HG03196 (cell line): Measurements from ENCODE around the gene BCAR1.
"Not testable (repeated sequence)": the region's sequence is repeated elsewhere in the genome, so short reads cannot be mapped to it uniquely, and the experiment has no call there.

Source experiments
- ATAC-seq: cut with Tn5 transposase; IDR thresholded peaks from one replicate; pipeline ENCODE4 v1.9.1; 2021; ENCODE audit not compliant: unreplicated experiment

The BCAR1 gene

DNA sequence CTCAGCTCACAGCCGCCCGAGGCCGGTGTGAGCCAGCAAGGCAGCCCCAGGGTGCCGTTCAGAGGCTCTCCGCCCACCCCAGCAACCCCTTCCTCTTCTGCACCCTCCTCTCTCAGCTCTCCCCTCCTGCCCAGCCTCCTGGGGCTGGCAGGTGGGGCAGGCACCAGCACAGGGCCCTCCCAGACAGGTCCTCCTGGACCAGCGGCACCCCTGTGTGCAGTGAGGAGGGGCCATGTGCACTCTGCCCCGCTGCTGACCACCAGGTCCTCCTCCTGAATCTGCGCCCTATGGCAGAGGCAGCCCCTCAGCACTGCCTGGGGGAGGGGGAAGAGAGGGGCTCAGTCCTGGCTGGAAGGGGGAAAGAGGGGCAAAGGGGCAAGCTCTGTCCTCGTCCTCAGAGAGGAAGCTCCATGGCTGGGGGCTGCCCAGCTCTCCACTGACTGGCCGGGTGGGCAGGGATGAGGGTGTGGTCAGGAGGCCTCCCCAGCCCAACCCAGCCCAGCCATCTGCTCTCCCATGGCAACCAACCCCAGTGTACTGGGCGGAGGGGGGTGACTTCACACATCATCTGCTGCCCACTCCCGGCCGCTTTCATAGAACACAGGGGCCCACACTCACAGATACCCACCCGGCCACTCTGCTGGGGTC, 5.4 kb upstream of the BCAR1 start:
- no peak for ATAC-seq

DNA sequence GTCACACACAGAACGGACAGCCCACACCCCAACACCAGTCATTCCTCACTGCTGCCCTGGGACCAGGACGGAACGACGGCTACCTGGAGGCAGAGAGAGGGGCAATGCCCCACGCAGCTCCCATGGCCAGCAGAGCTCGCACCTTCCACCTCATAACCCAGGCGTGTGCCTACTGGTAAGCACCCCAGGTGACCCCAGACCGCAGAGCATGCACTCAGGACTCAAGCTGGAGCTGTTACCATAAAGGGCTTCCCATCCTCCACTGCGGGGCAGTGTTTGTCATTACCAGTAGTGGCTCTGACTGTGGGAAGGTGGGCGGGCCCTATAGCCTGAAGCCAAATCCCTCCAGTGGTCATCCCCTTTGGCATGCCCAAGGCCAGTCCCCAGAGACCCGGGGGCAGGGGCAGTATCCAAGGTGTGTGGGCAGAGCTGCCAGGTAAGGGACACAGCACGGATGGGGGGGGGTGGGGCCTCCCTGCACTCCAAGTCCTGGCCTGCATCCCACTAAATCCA, 4.7 kb upstream of the BCAR1 start:
- no peak for ATAC-seq

DNA sequence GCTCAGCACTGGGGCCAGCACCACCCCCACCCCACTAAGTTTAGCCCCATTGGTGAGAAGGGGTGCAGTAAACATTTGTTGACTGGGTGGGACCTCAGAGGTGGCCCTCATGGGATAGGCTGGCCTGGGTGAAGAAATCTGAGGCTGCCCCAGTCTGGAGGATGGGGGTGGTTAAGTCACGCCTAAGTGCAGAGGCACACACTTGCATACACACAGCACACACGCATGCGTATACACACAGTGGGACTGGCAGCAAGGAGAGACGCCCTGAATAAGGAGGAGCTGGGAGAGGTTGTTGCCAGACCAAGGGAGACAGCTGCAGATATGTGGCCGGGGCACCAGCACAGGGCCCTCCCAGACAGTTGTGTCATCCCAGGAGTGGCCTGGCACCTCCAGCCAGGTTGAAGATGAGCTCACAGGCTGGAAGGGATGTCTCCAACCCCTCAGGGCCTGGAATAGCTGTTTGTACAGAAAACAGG, 3.0 kb upstream of the BCAR1 start:
- ATAC-seq: no peak

DNA sequence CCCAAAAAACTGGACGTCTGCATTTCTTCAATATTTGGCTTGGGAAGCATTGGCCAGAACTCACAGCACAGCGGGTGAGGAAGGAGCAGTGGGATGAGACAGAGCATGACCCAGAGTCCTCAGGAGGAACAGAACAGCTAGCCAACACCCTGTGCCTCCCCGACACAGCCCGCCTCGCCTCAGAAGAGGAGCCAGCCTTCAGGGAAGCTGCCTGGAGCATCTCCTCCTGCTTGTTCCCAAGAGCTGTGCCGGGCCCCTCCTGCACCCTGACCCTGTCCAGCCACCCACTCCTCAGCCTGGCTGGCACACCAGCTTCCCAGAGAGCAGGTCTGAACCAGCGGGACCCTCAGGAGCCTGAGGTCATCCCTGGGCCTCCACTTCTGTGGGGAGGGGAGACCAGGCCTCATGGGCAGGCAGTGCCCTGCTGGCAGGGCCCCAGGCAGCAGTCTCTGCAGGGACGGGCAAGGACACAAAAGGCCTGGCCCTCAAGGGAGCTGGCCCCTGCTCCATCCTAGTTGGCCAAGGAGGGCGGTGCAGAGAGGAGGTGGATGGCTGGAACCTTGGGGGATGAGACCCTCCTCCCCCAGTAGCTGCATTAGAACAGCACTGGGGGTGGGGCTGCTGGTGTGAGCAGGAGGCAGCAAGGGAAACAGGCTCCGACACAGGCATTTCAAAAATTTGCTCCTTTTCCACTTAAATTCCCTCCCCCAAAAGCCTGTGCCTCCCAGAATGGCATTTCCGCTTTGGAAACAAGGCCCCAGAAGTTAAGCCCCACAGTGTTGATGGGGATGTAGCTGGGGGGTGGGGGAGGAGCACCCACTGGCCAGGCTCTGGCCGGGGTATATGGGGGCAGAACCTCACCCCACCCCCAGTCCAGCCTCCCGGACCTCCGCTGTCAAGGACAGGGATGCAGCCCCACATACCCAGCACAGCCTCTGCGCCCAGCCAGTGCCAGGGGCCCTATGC, 1.8 kb upstream of the BCAR1 start:
- no peak for ATAC-seq

GRCh38 chr16:75252049-75252864, 833 bp upstream of the BCAR1 start:
- no peak for ATAC-seq

- ATAC-seq: no peak
Measured at GRCh38 chr16:75250809-75251279, 580 bp downstream of the BCAR1 start.

DNA sequence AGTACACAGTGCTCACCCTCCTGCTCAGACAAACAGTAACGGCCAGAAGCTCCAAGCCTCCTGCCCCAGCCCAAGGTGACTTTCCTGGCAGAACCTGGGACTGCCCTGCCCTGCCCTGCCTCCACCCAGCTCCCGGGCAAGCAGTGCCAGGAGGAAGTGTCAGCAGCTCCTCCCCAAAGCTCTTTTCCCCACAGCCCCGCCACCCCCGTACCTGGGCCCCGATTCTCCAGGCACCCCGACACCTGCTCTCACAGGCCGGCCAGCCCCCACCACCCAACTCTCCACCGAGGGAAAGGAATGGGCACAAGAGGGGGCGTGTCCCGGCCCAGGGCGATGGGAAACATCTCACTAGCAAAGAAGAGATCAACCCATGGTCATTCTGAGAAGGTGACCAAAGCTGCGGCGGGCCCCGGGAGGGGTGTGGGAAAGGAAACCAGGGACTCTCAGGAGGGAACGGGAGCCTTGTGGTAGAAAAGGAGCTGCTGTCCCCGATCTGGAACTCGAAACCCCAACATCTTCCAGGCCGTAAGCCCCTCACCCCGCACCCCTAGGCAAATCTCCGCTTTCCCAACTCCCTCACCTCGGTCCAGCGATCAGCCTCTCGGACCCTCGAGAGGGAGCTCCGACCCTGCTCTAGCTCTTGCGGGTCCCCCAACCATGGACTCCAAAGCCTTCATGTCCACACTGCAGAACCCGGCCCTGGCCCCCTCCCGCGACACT, 1.2 kb downstream of the BCAR1 start:
- ATAC-seq: no peak

DNA sequence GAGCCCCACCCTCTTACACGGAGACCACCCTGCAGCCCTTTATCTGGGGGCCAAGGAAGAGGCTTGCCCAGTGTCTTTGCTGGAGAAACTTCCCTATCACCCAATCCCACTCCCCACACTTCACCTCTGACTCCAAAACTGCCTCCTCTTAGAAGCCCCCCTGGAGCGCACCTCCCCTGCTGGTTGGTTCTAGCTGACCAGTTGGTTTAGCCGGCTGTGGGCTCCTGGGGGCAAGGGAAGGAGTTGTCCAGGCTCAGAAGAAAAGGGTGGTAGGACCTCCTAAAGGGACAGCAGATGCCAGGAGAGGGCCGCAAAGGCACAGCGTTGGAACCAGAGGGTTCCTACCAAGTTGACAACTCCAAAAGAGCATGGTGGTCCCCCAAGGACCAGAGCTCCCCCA, 2.0 kb downstream of the BCAR1 start:
- no peak for ATAC-seq

GRCh38 chr16:75248536-75249380, 2.7 kb downstream of the BCAR1 start:
- ATAC-seq: no peak

DNA sequence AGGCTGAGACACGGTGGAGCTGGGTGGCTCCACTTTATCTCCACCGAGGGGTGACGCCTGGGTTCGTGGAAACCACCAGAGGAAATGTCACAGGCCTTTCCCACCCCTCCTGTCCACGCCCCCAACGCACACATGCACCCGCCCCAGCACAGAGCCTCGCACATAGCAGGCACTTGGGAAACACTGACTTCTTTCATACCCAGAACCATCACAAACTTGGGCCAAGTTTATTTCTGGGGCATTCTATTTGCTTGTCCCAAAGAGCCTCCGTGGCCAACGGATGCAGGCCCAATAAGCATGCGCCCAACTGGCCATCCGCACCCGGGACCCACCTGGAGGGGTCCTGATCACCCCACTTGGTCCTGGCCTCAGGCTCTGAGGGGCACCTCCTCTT, 3.3 kb downstream of the BCAR1 start:
- ATAC-seq: no peak

DNA sequence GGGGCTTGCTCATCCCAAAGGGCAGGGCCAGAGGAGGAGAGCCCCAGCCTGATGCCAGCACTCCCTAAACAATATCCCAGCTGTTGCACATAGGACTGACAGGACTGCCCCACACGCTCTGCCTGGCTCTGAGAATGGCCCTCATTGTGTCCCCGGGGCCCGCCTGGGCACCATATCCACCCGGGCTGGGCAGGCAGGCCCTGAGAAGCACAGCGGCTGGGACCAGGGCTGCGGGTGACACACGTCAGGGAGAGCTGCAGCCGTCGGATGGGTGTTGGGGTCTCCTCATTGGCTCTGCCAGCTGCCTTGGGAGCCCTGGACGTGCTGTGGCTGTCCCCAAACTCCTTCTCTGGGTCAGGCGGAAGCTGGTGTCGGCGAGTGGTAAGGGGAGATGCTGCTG, 4.2 kb downstream of the BCAR1 start:
- no peak for ATAC-seq

DNA sequence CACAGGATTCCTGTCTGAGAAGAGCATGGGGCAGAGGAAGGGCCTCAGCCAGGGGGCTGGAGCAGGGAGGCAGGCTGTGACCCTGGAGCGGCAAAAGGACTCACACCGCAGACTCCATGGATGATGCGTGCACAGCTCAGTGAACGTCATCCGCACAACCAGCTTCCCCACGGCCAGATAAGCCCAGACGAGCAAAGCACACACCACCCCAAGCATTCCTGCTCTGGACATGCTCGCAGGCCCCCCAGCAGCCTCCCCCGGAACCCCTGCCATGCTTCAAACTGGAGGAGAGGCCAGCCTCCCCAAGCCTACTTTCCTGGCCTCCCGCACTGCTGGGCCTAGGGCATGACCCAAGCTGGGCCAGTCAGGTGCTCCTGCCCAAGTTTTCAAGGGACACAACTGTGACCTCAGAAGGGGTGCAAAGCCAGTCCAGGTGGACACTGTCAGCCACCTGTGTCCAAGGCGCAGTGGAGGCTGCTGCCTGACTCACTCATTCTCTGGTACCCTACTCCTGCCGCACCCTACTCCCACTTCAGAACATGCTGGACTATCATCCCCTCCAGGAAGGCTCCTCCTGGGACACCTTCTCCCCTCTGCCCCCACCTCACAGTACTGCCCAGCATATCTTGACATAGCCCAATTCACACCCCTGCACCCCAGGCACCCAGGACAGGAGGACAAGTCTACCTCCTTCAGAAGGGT, 4.8 kb downstream of the BCAR1 start:
- ATAC-seq: no peak

DNA sequence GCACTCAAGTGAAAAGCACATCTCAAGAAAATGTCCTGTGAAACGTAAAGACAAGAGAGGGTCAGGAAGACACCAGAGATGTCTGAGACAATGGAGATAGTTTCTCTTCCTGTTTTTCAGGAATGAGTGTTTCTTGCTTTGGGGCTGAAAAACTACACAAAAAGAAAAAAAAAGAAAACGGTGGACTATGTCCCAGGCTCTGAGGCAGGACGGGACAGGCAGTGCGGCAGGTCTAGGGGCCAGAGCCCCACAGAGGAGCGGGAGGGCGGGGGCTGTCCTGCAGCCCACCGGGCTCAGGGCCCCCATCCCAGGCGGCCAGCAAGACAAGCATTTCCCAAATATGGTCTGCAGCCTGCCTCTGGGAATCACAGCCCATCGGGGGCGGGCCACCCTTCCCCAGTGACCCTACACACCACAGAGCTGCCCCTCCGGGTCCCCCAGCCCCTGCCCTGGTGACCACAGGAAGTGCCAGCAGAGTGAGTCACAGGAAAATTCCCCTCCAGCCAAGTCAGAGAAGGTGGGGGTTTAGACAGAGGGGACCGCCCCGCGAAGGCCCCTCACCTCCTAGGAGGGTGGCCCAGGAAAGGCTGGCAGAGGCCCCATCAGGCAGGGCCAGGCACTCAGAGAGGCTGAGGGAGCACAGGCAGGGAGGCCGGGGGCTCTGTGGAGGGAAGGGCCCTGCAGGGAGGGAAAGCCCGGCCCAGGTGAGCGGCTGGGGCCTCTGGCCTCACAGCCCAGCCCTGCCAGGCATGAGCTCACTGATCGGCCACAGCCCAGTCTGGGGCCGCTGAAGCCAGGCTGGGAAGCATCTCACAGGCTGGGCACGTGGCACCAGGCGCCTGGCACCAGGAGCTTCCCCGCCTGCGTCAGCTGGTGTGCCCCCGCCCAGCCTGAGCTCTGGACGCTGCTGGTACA, 6.3 kb downstream of the BCAR1 start:
- peak; percentile 40 for ATAC-seq

GRCh38 chr16:75244225-75244809, 7.1 kb downstream of the BCAR1 start:
- ATAC-seq: no peak

DNA sequence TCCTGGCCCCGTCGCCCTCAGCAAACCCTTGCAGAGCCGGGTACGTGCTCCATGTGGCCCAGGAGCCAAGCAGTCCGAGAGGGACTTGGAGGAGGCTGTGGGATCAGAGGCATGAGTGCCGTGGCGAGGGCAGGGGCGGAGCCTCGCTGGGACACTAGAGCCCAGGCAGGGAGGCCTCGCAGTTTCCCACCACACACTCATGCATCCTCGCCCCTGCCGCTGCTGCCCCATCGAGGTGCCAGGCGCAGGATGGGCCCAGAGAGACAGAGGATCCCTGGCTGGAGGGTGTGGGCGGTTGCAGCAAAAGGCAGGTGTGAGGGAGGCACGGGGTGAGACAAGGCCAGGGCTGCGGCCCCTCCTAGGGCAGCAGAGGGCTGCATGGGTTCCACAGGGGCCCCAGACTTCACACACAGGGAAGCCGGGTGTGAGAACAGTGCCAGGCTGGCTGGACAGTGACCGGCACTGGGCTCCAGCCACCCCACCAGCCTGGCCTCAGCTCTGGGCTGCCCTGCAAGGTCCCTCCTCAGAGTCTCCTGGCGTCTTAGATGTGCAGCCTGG, 7.7 kb downstream of the BCAR1 start:
- no peak for ATAC-seq

DNA sequence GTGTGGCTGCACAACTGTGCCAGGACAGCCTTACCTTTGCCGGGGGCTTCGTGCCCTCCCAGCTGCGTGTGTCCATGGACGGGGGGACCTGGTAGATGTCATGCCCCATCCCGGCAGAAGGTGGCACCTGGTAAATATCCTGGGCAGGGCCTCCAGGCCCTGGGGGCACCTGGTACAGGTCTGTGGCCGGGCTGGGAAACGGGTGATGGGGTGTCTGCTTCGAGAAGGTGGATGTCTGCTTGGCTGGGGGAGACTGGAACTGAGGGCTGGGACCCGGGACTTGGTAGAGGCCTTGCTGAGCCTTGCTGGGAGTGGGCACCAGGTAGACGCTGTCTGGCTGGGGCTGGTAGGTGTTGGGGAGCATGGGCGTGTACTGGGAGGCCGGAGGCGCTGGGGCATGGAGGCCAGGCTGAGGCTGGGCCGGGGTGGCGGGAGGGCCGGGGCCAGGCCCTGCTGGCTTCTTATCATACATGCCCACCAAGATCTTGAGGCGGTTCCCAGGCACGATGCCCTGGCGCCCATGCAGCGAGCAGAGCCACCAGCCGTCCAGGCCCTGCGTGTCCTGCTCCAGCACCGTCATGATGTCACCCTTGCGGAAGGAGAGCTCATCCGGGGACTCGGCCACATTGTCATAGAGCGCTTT, 8.9 kb downstream of the BCAR1 start:
- not testable (repeated sequence) for ATAC-seq

- ATAC-seq: no peak
Measured at GRCh38 chr16:75241955-75242354, 9.5 kb downstream of the BCAR1 start.
